Measurements from ENCODE around the gene NEURL1. TPM values are rescaled to one million over a fixed set of nuclear protein-coding genes. Genes with fewer than 3 reads are reported as not detected.

Gene NEURL1
- polyA plus RNA-seq, 3 donors = 3.0 to 17.2 (median 3.3) TPM

DNA sequence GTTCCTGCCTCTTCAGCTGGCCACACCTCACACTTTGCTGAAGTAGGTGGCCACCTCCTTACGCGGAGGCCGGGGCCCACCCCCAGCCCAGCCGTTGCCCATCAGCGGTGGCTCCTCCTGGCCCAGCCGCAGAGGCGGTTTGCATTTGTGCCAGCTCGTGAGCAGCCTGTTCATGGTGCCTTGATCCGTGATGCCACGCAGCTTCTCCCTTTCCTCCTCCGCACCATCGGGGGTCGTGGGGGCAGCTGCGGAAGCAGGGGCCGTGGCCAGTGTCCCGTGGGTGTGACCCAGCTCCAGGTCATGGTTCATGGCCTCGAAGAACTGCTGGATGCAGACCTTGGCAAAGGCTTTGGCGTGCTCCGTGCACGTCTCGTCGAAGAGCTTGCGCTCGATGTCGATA is 38.3 kb upstream of the NEURL1 start:
- Histone ChIP-seq H3K4me1 (ENCODE audit: control insufficient read depth in 1 of 2, insufficient read depth in 2 of 2, low read length in 2 of 2) (peaks cover 34 to 49% of the 10 kb centered on the region in 2 donors), H3K36me3 (replicated peaks in 1 of 2; ENCODE audit: control insufficient read depth in 1 of 2, insufficient read depth in 2 of 2, low read length in 2 of 2) (peaks cover 1 to 6% of the 10 kb centered on the region in 2 donors), H3K79me2 (ENCODE audit: insufficient read depth, low read length) (peaks cover 20% of the 10 kb centered on the region), H3K4me2 (replicated peaks; ENCODE audit: extremely low read depth, low read length, poor library complexity, severe bottlenecking) (no peak overlapping the region), H3K4me3 (replicated peaks in 1 of 3; ENCODE audit: low read depth in 2 of 3, low read length in 3 of 3) (no peak overlapping the region), H3K9me3 (replicated peaks in 1 of 2; ENCODE audit: control insufficient read depth in 1 of 2, insufficient read depth in 1 of 2, low read length in 2 of 2) (no peaks in the 10 kb centered on the region), H3K27me3 (ENCODE audit: control insufficient read depth in 2 of 2, insufficient read depth in 2 of 2, low read length in 2 of 2) (no peaks in the 10 kb centered on the region), H4K20me1 (ENCODE audit: insufficient read depth, low read length) (peaks cover 6% of the 10 kb centered on the region), H3K27ac (ENCODE audit: low read depth in 1 of 2, low read length in 2 of 2) (no peak overlapping the region), H3K9ac (ENCODE audit: insufficient read depth, low read length, poor library complexity, severe bottlenecking) (no peak overlapping the region), H2AFZ (ENCODE audit: insufficient read depth, low read depth, low read length, poor library complexity, severe bottlenecking) (no peak overlapping the region)
- Mint-ChIP-seq H3K4me3 (no peak overlapping the region), H3K27ac (peak overlapping the region in 3 of 7 donors; percentile 41 to 75 (median 66)), H3K9me3 (no peaks in the 10 kb centered on the region), H3K36me3 (peaks cover 5 to 8% of the 10 kb centered on the region in 2 donors), H3K27me3 (ENCODE audit: low read depth in 3 of 3) (peaks cover 0 to 7% (median 7%) of the 10 kb centered on the region in 3 donors), H3K4me1 (peaks cover 42% of the 10 kb centered on the region)
- no peak for DNase-seq
- intact Hi-C loops (cut with micrococcal nuclease) = no loop called here
- WGBS (ENCODE audit: insufficient coverage) = 94% methylated on average over 25 of the region's 25 CpGs
- TF ChIP-seq, protein P1, sequence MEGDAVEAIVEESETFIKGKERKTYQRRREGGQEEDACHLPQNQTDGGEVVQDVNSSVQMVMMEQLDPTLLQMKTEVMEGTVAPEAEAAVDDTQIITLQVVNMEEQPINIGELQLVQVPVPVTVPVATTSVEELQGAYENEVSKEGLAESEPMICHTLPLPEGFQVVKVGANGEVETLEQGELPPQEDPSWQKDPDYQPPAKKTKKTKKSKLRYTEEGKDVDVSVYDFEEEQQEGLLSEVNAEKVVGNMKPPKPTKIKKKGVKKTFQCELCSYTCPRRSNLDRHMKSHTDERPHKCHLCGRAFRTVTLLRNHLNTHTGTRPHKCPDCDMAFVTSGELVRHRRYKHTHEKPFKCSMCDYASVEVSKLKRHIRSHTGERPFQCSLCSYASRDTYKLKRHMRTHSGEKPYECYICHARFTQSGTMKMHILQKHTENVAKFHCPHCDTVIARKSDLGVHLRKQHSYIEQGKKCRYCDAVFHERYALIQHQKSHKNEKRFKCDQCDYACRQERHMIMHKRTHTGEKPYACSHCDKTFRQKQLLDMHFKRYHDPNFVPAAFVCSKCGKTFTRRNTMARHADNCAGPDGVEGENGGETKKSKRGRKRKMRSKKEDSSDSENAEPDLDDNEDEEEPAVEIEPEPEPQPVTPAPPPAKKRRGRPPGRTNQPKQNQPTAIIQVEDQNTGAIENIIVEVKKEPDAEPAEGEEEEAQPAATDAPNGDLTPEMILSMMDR (IDR thresholded peaks at IDR 0.05) = no peak

DNA sequence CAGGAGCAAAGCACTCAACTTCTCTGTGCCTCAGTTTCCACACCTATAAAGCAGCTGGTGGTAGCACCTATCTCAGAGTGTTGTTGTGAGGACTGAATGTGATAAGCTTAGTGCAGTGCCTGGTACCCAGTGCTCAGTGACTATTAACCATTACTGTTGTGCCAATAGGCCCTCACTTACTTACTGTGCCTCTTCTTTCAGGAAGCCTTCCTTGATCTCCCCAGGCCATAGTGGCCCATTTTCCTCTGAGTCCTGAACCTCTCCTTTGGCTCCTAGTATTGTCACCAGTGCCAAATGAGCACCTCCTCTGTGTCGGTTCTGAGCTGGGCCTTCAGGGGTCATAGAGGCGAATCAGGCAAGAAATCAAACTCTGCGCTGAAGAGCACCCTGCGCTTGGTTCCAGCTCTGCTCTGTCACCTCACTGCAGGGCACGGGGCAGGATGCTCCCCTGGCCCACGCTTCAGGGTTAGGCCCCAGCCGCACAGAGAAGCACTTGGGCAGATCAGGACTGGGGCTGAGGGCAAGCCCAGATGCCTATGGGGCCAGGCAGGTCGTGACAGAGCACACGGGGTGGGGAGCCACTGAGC is 37.3 kb upstream of the NEURL1 start:
- Histone ChIP-seq H3K27ac (ENCODE audit: low read depth in 1 of 2, low read length in 2 of 2) (no peak overlapping the region), H3K27me3 (ENCODE audit: control insufficient read depth in 2 of 2, insufficient read depth in 2 of 2, low read length in 2 of 2) (no peaks in the 10 kb centered on the region), H4K20me1 (ENCODE audit: insufficient read depth, low read length) (no peaks in the 10 kb centered on the region), H3K79me2 (ENCODE audit: insufficient read depth, low read length) (peaks cover 10% of the 10 kb centered on the region), H3K4me1 (ENCODE audit: control insufficient read depth in 1 of 2, insufficient read depth in 2 of 2, low read length in 2 of 2) (peaks cover 25 to 40% of the 10 kb centered on the region in 2 donors), H3K9me3 (replicated peaks in 1 of 2; ENCODE audit: control insufficient read depth in 1 of 2, insufficient read depth in 1 of 2, low read length in 2 of 2) (no peaks in the 10 kb centered on the region), H2AFZ (ENCODE audit: insufficient read depth, low read depth, low read length, poor library complexity, severe bottlenecking) (no peak overlapping the region), H3K9ac (ENCODE audit: insufficient read depth, low read length, poor library complexity, severe bottlenecking) (no peak overlapping the region), H3K4me3 (replicated peaks in 1 of 3; ENCODE audit: low read depth in 2 of 3, low read length in 3 of 3) (no peak overlapping the region), H3K36me3 (replicated peaks in 1 of 2; ENCODE audit: control insufficient read depth in 1 of 2, insufficient read depth in 2 of 2, low read length in 2 of 2) (no peaks in the 10 kb centered on the region), H3K4me2 (replicated peaks; ENCODE audit: extremely low read depth, low read length, poor library complexity, severe bottlenecking) (no peak overlapping the region)
- H3K4me1 Mint-ChIP-seq = peaks cover 33% of the 10 kb centered on the region
- TF ChIP-seq, protein P1 (IDR thresholded peaks at IDR 0.05) = no peak
- WGBS (ENCODE audit: insufficient coverage) = 96% methylated on average over 9 of the region's 9 CpGs
- no peak overlapping the region for H3K4me3 Mint-ChIP-seq
- H3K9me3 Mint-ChIP-seq = no peaks in the 10 kb centered on the region
- peaks cover 0 to 6% (median 4%) of the 10 kb centered on the region in 3 donors for H3K27me3 Mint-ChIP-seq (ENCODE audit: low read depth in 3 of 3)
- no peak overlapping the region for H3K27ac Mint-ChIP-seq
- DNase-seq = no peak
- intact Hi-C loops (cut with micrococcal nuclease) = no loop called here
- no peaks in the 10 kb centered on the region for H3K36me3 Mint-ChIP-seq
